HTERT RPE-1 (cell line): ENCODE results near the gene FAM114A1.
"Not testable (repeated sequence)": the region's sequence is repeated elsewhere in the genome, so short reads cannot be mapped to it uniquely, and the experiment has no call there.

Experiments
- in situ Hi-C: fragments of 300-500 bp; cut with MboI; formaldehyde crosslinking; loops from 4 replicates; pipeline ENCODE4 v1.14.3; 2020; ENCODE audit warnings: low sequenced_read_pairs

The FAM114A1 gene

DNA sequence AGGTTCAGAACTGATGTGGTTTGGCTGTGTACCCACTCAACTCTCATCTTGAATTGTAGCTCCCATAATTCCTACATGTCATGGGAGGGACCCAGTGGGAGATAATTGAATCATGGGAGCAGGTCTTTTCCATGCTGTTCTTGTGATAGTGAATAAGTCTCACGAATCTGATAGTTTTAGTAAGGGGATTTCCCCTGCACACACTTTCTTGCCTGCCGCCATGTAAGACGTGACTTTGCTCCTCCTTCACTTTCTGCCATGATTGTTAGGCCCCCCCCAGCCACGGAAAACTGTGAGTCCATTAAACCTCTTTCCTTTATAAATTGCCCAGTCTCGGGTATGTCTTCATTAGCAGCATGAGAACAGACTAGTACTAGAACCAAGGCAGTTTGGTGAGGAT lies 91.6 kb downstream of the FAM114A1 start:
- in situ Hi-C loops, result not testable (repeated sequence)

DNA sequence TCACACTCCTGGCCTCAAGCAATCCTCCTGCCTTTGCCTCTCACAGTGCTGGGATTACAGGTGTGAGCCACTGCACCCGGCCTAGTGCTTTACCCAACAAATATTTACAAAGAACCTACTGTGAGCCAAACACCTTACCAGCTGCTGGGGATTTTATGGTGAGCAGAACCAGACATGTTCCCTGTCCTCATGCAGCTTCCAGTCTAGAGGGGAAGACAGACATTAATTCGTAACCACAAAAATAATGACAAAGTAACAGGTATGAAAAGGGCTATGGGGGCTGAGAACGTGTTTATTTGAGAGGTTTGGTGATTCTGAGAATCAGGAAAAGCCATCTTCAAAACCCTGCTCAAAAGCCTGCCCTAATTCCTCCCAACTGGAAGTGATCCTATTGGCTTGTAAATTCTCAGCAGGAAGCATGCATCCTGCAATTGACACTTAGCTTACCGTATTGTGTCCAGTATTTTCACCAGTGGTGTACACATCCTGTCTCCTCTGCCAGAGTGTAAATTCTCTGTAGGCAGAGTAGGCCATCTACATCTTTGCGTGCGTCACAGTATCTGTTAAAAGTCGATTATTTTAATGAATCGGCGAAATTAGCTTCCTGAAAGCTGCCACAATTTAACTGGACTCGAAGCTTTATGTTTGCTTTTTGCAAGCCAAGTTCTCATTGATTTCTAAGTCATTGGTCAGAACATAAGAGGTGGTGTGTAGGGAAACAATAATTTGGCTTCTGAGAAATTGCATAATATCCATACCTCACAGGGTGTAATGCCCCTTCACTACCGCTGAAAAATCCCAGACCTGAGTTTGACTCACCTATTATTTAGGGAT lies 97.6 kb downstream of the FAM114A1 start:
- in situ Hi-C loops, result no loop called here

DNA sequence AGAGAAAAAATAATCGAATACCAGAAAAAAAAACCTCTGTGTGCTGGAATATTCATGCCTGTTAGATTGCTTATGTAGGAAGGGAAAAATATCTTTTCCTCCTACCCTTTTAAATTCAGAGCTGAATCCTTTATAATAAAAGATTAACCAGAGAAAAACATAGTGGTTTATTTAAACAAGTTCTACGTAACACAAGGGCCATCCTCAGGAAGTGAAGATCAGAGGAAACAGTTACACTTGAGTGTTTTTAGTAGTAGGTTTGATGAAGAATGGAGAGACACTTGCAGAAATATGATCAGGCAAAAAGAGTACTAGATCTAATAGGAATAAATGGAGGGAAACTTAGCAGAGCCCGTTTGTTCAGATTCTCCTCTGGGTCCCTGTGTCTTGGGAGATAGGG lies 98.3 kb downstream of the FAM114A1 start:
- in situ Hi-C loops, result no loop called here

DNA sequence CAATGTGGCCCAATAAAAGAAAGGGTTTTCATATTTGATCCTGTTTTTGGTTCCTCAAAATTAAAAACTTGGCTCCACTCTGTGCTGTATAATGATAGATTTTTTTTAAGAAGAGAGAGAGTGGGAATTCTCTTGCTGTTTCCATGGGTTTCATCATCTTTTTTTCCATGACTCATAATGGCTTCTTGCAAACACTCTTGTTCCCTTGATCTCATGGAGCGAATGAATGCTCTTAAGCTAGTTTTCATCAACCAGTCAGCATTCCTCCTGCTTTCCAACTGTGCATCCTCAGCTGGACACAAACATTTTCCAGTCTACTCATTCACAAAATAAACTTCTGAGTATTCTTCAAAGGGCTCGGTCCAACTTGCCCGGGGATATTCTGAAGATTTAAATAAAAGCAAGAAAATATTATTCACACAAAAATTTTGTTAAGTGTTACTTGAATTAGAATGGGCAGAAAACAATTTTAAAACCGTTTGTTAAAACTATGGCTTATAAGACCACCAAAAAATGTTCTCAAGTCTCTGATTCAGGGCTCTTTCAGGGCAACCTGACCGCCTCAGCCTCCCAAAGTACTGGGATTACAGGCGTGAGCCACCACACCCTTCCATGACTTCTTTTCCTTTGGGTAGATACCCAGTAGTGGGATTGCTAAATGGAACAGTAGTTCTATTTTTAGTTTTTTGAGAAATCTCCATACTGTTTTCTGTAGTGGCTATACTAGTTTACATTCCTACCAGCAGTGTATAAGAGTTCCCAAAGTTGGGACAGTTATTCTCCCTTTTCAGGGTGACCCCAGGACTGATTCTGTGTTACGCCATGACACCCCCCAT lies 99.9 kb downstream of the FAM114A1 start:
- in situ Hi-C loops, result no loop called here

- in situ Hi-C loops, result no loop called here
Measured at GRCh38 chr4:38968668-38969067, 101.1 kb downstream of the FAM114A1 start.

DNA sequence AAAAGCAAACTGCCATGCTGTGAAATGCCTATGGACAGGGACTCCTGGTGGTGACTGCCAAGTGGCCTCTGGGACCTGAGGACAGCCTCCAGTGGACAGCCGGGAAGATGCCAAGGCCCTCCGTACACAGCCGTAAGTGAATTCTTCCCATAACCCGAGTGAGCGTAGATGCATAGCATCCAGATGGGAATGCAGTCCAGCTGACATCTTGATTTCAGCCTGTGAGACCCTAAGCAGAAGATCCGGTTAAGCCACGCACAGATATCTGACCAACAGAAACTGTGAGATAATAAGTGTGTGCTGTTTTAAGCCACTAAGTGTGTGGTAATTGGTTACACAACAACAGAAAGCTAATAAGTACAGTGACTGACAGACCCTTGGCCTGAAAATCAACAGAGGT lies 108.7 kb downstream of the FAM114A1 start:
- in situ Hi-C loops, result no loop called here

DNA sequence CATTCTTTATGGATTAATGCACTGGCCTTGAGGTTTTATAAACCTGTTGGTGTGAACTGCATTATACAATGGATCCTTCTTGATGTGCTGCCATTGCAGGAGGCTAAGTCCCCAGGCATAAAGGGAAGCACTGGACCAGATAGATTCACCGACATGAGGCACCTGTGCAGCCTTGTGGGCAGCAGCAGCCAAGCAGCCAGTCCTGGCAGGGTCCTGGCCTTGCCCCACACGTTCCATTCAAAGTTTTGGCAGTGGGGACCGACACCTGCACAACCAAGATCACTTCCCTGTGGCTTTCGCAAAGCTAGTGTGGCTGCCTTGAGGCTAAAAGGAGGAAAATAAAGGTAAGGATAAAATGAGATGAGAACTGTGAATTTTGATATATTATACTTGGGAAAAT lies 111.5 kb downstream of the FAM114A1 start:
- in situ Hi-C loops, result no loop called here

DNA sequence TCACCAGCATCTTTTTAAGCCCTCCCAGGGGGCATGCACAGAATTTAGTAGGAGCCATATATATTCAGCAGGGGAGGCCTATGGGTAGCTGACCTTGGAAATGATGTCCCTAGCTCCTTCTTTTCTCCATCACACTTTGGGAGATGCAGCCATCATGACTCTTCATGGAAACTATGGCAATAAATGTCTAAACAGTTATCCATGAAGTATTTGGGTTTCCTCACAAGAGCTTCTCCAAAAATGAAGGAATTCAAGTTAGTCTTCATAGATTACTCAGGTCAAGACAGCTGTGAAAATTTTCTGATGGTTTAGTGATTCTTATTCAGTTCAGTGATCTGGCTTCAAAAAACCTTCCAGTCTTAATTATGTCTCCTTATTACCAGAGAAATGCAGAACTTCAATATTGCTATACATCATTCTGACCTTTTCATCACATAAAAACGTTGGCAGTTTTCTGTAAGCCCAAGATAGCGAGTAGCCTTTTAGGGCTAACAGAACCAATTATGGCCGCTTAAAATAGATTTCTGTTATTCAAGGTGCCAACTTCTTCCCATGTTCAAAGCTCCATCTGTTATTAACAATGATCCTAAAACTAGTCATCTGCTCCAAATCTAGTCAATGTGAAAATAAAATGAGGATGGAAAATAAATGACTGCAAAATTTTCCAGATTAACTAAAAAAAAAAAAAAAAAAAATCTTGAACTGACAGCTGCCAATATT lies 112.1 kb downstream of the FAM114A1 start:
- in situ Hi-C loops, result no loop called here

DNA sequence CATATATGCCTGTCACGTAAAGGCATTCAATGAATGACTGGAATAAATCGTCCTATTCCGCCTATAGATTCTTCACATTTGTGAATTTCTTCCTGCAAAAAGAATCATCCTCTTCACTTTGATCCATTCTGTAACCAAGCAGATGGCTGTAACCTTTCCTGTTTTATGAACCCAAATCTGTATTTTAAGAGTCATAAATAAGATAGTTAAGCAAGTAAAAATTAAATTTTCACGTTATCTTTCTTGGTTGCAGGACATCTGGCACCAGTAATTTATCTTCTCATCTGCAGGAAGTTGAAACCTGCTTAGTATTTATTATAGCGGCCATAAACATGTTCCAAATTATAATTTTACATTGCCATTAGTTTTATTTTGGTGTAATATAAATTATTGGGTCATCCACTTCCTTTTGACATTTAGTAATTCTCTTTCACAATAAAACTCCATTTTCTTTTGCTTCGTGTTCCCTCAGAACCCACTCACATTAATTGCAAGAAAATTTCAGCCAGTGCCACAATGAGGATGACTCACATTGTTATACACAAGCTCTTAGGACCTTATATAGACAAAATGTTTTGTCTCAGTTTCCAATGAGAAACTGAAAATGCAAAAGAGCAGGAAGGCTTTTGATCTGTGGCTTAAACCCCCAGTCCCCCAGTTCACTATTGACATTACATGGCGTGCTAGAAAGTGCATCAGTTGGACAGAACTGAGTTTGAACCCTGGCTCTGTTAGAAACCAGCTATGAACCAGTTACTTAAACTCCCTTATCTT lies 113.5 kb downstream of the FAM114A1 start:
- in situ Hi-C loops, result no loop called here

GRCh38 chr4:38982361-38983095 lies 114.9 kb downstream of the FAM114A1 start:
- in situ Hi-C loops, result no loop called here

DNA sequence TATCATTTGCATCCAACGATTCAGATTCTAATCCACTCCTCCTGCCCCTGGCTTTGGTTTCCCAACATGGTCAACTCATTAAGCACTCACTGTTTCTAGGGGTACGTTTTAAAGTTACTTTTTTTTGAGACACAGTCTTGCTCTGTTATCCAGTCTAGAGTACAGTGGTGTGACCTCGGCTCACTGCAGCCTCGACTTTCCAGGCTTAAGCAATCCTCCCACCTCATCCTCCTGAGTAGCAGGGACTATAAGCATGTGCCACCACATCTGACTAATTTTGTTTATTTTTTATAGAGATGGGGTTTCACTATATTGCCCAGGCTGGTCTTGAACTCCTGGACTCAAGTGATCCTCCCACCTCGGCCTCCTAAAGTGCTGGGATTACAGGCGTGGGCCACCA lies 115.7 kb downstream of the FAM114A1 start:
- in situ Hi-C loops, result no loop called here

GRCh38 chr4:38983787-38984598 lies 116.4 kb downstream of the FAM114A1 start:
- in situ Hi-C loops, result no loop called here

DNA sequence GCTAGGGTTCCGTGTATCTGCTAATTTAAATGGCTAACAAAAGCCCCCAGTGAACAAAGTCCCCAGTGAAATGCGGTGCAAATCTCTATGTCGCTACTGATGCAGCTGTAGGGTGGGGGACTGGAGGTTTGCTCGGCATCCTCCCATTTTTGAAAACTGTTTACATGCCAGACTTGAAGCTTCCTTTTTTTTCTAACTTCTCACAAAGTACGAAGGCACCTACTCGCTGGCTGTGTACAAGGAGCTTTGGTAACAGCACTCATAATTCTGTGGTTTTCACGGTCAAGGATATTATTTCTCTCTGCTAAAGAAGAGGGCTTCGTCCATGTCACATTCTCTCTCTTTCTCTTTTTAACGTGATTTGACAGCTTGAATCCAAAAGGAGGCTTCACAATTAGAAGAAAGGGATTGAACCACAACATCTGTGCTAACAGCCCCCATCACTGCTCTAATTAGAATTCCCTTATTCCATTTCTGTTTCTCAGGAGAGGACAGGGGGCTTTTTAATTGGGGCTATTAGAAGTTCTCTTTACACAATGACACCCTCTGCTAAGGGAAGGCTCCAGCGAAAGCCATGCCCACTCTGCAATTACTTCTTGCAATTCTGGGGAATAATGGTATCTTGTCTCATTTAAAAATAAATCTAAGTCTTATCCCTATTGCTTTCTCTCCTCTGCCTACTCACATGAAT lies 117.9 kb downstream of the FAM114A1 start:
- in situ Hi-C loops, result no loop called here

DNA sequence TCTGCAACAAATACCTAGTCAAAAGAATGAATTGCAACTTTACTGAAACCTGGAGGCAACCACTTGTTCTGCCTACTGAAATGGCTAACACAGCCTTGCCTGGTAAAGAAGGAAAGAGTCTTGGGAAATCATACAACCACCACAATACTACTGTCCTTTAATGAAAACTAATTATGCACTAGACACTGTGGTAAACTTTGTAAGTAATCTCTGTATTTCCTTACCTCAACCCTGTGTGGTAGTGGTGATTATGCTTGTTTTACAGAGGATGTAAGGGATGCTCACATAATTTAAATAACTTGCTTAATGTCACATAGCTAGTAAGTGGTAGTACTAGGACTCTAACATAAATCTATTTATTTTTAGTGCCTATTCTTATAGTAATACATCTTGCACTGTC lies 119.9 kb downstream of the FAM114A1 start:
- in situ Hi-C loops, result no loop called here

- in situ Hi-C loops, result not testable (repeated sequence)
Measured at GRCh38 chr4:38988353-38988752, 120.7 kb downstream of the FAM114A1 start.

GRCh38 chr4:38989487-38989886 lies 121.9 kb downstream of the FAM114A1 start:
- in situ Hi-C loops, result no loop called here

DNA sequence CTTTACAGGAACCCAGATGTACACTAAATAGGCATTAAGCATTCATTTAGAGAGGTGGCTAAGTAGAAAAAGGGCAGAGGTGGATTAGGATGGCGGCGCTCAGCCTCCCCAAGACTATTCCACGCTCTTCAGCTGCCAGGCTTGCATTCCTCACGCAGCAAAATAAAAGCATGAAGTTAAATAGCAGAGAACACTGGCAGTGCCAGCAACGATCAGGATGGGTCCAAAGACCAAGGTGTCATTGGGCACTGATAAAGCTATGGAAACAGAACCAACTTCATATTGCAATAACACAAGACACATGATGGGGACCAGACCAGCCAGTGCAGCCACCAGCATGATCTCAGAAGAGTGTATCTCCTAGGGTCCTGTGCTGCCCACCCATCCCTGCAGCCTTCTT lies 122.6 kb downstream of the FAM114A1 start:
- in situ Hi-C loops, result no loop called here

DNA sequence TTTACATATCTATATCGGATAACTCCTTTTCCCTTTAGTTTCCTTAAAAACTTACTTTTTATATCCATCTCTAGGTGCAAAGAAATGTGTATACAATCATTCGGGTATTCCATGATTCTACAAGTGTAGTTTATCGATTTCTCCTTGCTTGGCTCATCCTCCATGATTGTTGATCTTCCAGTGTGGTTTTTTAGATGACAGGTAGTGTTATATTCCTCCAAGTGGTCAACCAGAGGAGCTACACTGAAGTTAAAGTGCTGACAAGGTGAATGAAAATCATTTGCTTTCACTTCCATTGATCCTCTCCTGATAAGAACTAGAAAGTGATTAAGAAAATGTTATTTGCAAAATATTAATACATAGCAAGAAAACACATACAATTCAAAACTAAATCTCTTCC lies 126.1 kb downstream of the FAM114A1 start:
- in situ Hi-C loops, result no loop called here

DNA sequence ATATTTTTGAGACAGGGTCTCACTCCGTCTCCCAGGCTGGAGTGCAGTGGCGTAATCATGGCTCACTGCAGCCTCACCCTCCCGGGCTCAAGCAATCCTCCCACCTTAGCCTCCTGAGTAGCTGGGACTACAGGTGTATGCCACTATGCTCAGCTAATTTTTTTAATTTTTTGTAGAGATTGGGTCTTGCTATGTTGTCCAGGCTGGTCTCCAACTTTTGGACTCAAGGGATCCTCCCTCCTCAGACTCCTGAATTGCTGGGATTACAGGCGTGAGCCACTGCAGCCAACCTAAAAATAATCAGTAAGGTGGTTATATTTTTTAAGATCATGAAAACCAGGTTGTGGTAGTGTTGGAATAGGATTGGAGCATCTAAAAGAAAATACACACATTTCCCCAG lies 126.5 kb downstream of the FAM114A1 start:
- in situ Hi-C loops, result no loop called here
